Hypothalamus (tissue), 51 donors: ENCODE results near the gene GID8.

Experiments
- DNase-seq, 51 donors: peaks; one replicate each; lab custom pipeline; 2025; lab: John Stamatoyannopoulos, UW

The GID8 gene

GRCh38 chr20:62980380-62980960, 42.5 kb downstream of the GID8 start:
- DNase-seq, result no peak

GRCh38 chr20:62980970-62981369, 43.0 kb downstream of the GID8 start:
- peak in 12 of 51 donors; percentile 4 to 25 (median 14) for DNase-seq

- no peak for DNase-seq
Measured at GRCh38 chr20:62982124-62983075, 44.5 kb downstream of the GID8 start.

GRCh38 chr20:62983210-62983609, 45.3 kb downstream of the GID8 start:
- DNase-seq, result no peak

GRCh38 chr20:62984666-62985443, 46.9 kb downstream of the GID8 start:
- peak in 27 of 51 donors; percentile 3 to 66 (median 26) for DNase-seq

GRCh38 chr20:62985444-62985778, 47.5 kb downstream of the GID8 start:
- DNase-seq, result no peak

- DNase-seq, result no peak
Measured at GRCh38 chr20:62986257-62986800, 48.4 kb downstream of the GID8 start.

- no peak for DNase-seq
Measured at GRCh38 chr20:62987114-62987513, 49.2 kb downstream of the GID8 start.

GRCh38 chr20:62989201-62989601, 51.3 kb downstream of the GID8 start:
- no peak for DNase-seq

GRCh38 chr20:62990306-62990825, 52.4 kb downstream of the GID8 start:
- no peak for DNase-seq

GRCh38 chr20:62991196-62991807, 53.4 kb downstream of the GID8 start:
- DNase-seq, result no peak

GRCh38 chr20:62991863-62992262, 53.9 kb downstream of the GID8 start:
- no peak for DNase-seq

GRCh38 chr20:62993856-62994494, 56.0 kb downstream of the GID8 start:
- no peak for DNase-seq

GRCh38 chr20:62994869-62995281, 56.9 kb downstream of the GID8 start:
- no peak for DNase-seq

GRCh38 chr20:62995481-62995880, 57.5 kb downstream of the GID8 start:
- DNase-seq, result no peak

- no peak for DNase-seq
Measured at GRCh38 chr20:62995898-62996595, 58.1 kb downstream of the GID8 start.

- no peak for DNase-seq
Measured at GRCh38 chr20:62996596-62996982, 58.6 kb downstream of the GID8 start.

- DNase-seq, result no peak
Measured at GRCh38 chr20:62997417-62998035, 59.6 kb downstream of the GID8 start.
